ENCODE results near the gene TSPAN14.
"Not testable (repeated sequence)": the region's sequence is repeated elsewhere in the genome, so short reads cannot be mapped to it uniquely, and the experiment has no call there.

DNA sequence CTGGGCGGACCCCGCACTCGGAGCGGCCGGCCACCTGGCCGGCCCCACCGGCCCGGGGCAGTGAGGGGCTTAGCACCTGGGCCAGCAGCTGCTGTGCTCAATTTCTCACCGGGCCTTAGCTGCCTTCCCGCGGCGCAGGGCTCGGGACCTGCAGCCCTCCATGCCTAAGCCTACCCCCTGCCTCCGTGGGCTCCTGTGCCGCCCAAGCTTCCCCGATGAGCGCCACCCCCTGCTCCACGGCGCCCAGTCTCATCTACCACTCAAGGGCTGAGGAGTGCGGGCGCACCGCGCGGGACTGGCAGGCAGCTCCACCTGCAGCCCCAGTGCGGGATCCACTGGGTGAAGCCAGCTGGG, 89.2 kb downstream of the TSPAN14 start:
- TF ChIP-seq EZH2 (IDR thresholded peaks at IDR 0.05); POLR2AphosphoS5 (IDR thresholded peaks at IDR 0.05; ENCODE audit: borderline replicate concordance, low read depth, low read length); FOXP2 (optimal IDR thresholded peaks at IDR 0.05; ENCODE audit: control extremely low read depth, extremely low read length, insufficient read depth): not testable (repeated sequence)

Data from SK-N-MC (cell line).